ENCODE results near the gene CDC42BPA. TPM values are rescaled to one million over a fixed set of nuclear protein-coding genes. Genes with fewer than 3 reads are reported as not detected.

Gene CDC42BPA
- total RNA-seq, 1 donor from 2014 or later, result 40.3 TPM

- no peak overlapping the region for H3K27ac ChIP-seq
- no peaks in the 10 kb centered on the region for H3K36me3 ChIP-seq
- H3K4me3 ChIP-seq, result no peak overlapping the region
- no peaks in the 10 kb centered on the region for H3K27me3 ChIP-seq (ENCODE audit: low read depth)
- ATAC-seq (no peak), DNase-seq (no peak)
- no peaks in the 10 kb centered on the region for H3K9me3 ChIP-seq
- intact Hi-C loops (cut with DNase I), result no loop called here
- TF ChIP-seq CTCF (IDR thresholded peaks at IDR 0.05), result no peak
- no peaks in the 10 kb centered on the region for H3K4me1 ChIP-seq
Measured at GRCh38 chr1:227261501-227261900, 56.8 kb downstream of the CDC42BPA start.

DNA sequence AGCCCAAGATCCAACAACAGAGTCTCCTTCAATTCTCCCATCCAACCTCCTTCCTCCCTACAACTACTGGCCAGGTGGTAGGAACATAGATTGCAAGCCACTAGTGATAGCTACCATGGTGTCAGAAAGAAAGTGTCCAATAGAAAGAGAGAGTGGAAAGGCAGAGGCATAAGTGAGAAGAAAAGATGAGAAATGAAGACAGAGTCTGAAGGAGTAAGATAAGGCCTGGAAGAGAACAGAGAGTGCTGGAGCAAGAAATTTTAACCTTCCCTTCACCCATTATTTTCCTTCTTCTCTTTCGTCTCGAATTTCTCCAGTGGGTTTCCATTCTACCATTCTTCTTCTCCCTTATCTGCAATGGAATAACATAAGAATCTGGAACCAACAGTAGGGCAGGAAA lies 57.9 kb downstream of the CDC42BPA start:
- Histone ChIP-seq H3K4me1 (no peaks in the 10 kb centered on the region), H3K4me3 (no peak overlapping the region), H3K9me3 (no peaks in the 10 kb centered on the region), H3K27me3 (ENCODE audit: low read depth) (no peaks in the 10 kb centered on the region), H3K36me3 (no peaks in the 10 kb centered on the region), H3K27ac (no peak overlapping the region)
- no peak for TF ChIP-seq CTCF (IDR thresholded peaks at IDR 0.05)
- DNase-seq (no peak), ATAC-seq (no peak)
- intact Hi-C loops (cut with DNase I), result no loop called here

GRCh38 chr1:227257964-227258363 lies 60.3 kb downstream of the CDC42BPA start:
- no peak for DNase-seq
- Histone ChIP-seq H3K27me3 (ENCODE audit: low read depth) (no peaks in the 10 kb centered on the region), H3K4me3 (no peak overlapping the region), H3K9me3 (no peaks in the 10 kb centered on the region), H3K4me1 (no peaks in the 10 kb centered on the region), H3K27ac (no peak overlapping the region), H3K36me3 (no peaks in the 10 kb centered on the region)
- TF ChIP-seq CTCF (IDR thresholded peaks at IDR 0.05), result no peak
- ATAC-seq, result no peak
- intact Hi-C loops (cut with DNase I), result no loop called here

DNA sequence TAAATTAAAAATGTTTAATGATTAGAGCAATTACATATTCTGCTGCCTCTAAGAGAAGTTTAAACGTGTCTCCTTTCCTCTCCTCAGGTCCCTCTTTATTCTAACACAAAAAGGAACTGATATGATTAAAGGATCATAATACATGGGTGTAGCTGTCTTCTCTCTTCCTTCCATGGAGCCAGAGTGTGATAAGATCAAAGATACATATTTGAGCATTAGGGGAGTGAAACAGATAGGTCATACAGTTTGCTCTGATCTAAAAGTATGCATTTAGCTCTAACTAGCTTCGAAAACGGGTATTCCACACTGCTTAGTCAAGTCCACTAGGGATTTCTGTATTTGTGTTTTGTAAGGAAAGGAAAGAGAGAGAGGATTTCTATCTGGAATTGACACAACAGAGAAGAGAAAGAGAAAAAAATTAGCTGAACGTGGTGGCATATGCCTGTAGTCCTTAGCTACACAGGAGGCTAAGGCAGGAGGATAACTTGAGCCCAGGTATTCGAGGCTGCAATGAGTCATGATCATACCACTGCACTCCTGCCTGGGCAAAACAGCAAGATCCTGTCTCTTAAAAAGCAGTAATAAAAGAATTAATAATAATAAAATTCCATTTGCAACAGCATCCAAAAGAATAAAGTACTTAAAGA lies 63.1 kb downstream of the CDC42BPA start:
- no peak overlapping the region for H3K27ac ChIP-seq
- TF ChIP-seq CTCF (IDR thresholded peaks at IDR 0.05), result no peak

DNA sequence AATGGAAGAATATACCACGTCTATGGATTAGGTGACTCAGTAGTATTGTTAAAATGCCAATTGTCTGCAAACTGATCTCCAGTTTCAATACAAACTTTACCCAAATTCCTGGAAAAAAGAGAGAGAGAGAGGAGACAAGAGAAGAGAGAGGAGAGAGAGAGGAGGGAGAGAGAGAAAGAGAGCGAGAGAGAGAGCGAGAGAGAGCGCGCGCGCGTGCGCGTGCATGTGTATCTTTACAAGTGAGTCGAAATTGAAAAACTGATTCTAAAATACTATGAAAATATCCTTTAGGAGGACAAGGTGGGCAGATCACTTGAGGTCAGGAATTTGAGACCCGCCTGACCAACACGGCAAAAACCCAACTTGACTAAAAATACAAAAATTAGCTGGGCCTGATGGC lies 65.2 kb downstream of the CDC42BPA start:
- TF ChIP-seq CTCF (IDR thresholded peaks at IDR 0.05), result no peak
- intact Hi-C loops (cut with DNase I), result no loop called here
- Histone ChIP-seq H3K36me3 (no peaks in the 10 kb centered on the region), H3K27me3 (ENCODE audit: low read depth) (no peaks in the 10 kb centered on the region), H3K27ac (no peak overlapping the region), H3K9me3 (no peaks in the 10 kb centered on the region), H3K4me3 (no peak overlapping the region), H3K4me1 (no peaks in the 10 kb centered on the region)
- DNase-seq, result no peak
- ATAC-seq, result no peak

More for the DNA sequence above, 63.1 kb downstream of the CDC42BPA start:
- intact Hi-C loops (cut with DNase I), result no loop called here
- no peak for DNase-seq
- no peak for ATAC-seq
- no peaks in the 10 kb centered on the region for H3K4me1 ChIP-seq
- H3K27me3 ChIP-seq (ENCODE audit: low read depth), result no peaks in the 10 kb centered on the region
- no peak overlapping the region for H3K4me3 ChIP-seq
- H3K36me3 ChIP-seq, result no peaks in the 10 kb centered on the region
- H3K9me3 ChIP-seq, result no peaks in the 10 kb centered on the region
